Measurements from ENCODE around the gene RNF13. TPM values are rescaled to one million over a fixed set of nuclear protein-coding genes. Genes with fewer than 3 reads are reported as not detected.

Gene RNF13
- total RNA-seq, 1 experiment from 2014 or later, result 108 TPM

GRCh38 chr3:150006794-150007193 is 193.8 kb downstream of the RNF13 start:
- H3K27ac Mint-ChIP-seq (ENCODE audit: unreplicated experiment), result no peak overlapping the region
- CTCF ChIA-PET, result interaction anchor here (0.6 to 0.7 kb wide), 2 partner anchors 9 to 177 kb away, joined by 3 to 9 read pairs; no protein-coding TSS in a partner anchor
- no peaks in the 10 kb centered on the region for H3K4me1 Mint-ChIP-seq (ENCODE audit: low read depth, unreplicated experiment)
- no TSS peak for BruUV-seq (replicated peaks)
- no peak for TF ChIP-seq CTCF (IDR thresholded peaks at IDR 0.05; ENCODE audit: unreplicated experiment)
- intact Hi-C loops (cut with micrococcal nuclease; ENCODE audit: unreplicated experiment), result no loop called here
- no peaks in the 10 kb centered on the region for H3K9me3 Mint-ChIP-seq (ENCODE audit: low read depth, unreplicated experiment)
- H3K27me3 Mint-ChIP-seq (ENCODE audit: unreplicated experiment), result no peaks in the 10 kb centered on the region
- no peak for DNase-seq
- no peak overlapping the region for H3K4me3 Mint-ChIP-seq (ENCODE audit: low read depth, unreplicated experiment)
- no peaks in the 10 kb centered on the region for H3K36me3 Mint-ChIP-seq (ENCODE audit: insufficient read depth, unreplicated experiment)

Other genes with a start within 250 kb of the RNF13 start
- 202 and 269 TPM in 2 replicates for gene WWTR1, start 155.2 kb upstream of the RNF13 start, total RNA-seq (2022)
- 73.0 and 77.1 TPM in 2 replicates for gene COMMD2, start 60.7 kb upstream of the RNF13 start, total RNA-seq (2022)
- not detected in 2 replicates for gene ANKUB1, start 20.7 kb upstream of the RNF13 start, total RNA-seq (2022)
- 219 and 225 TPM in 2 replicates for gene PFN2, start 157.7 kb downstream of the RNF13 start, total RNA-seq (2022)